GM12878 (cell line): ENCODE measurements around the gene ANKRD13D. TPM values are rescaled to one million over a fixed set of nuclear protein-coding genes. Genes with fewer than 3 reads are reported as not detected.
A peak's percentile ranks its signal among the peaks of the same experiment; 100 is the strongest.

Experiments
- ATAC-seq: fragments of 200-7000 bp; cut with Tn5 transposase; 3 replicates; pipeline ENCODE4 v1.9.1; 2020; ENCODE audit warnings: mild to moderate bottlenecking, moderate library complexity
- BruUV-seq: library from RNA; stranded (reverse); fragments of 400-500 nt; replicated peaks from 2 replicates; lab custom pipeline; 2021; lab: Mats Ljungman, UMichigan
- CTCF ChIA-PET: fragments of 300-600 bp; sonication (Branson Sonifier 250); formaldehyde crosslinking; extraction: SDS; loops from one replicate; lab custom pipeline; 2021; ENCODE audit warnings: inconsistent platforms; lab: Yijun Ruan, JAX
- POLR2A ChIA-PET: fragments of 350-600 bp; formaldehyde crosslinking; extraction: SDS; loops from one replicate; lab custom pipeline; 2021; ENCODE audit warnings: inconsistent platforms; lab: Charles Lee
- RAD21 ChIA-PET: fragments of 300-600 bp; sonication (Branson Sonifier 250); formaldehyde crosslinking; loops from one replicate; lab custom pipeline; 2023; ENCODE audit warnings: antibody characterized with exemption; ENCODE audit not compliant: unreplicated experiment; lab: Charles Lee
- SMC1A ChIA-PET: fragments of 300-600 bp; sonication (Branson Sonifier 250); formaldehyde crosslinking; loops from one replicate; lab custom pipeline; 2023; ENCODE audit not compliant: unreplicated experiment, uncharacterized antibody; lab: Charles Lee
- DNase-seq: peaks from one replicate; pipeline ENCODE4 v3.0.0-alpha.2; 2011; ENCODE audit warnings: low read depth, low spot score
- FAIRE-seq: peaks from 3 replicates; lab custom pipeline; 2011; peaks lifted over from hg19 to GRCh38; lab: Jason Lieb, UNC
- H2AFZ ChIP-seq: 2 replicates; pipeline ENCODE4 v1.6.0; 2011; ENCODE audit warnings: low read depth, low read length, control low read depth; ENCODE audit not compliant: control insufficient read depth
- H3K27ac ChIP-seq: 2 replicates; pipeline ENCODE4 v1.5.1; 2011; ENCODE audit warnings: control low read depth; ENCODE audit not compliant: control insufficient read depth, insufficient read depth
- H3K27me3 ChIP-seq, 2 experiments: replicated peaks in 1 of 2; 2 replicates each; pipeline versions ENCODE4 v1.6.0 to v1.6.1; 2011; ENCODE audit warnings: low read length in 1 of 2; ENCODE audit not compliant: control insufficient read depth in 2 of 2, insufficient read depth in 2 of 2
- H3K36me3 ChIP-seq, 2 experiments: 2 replicates each; pipeline ENCODE4 v1.5.1; 2011; ENCODE audit warnings: low read length in 1 of 2; ENCODE audit not compliant: control insufficient read depth in 2 of 2, insufficient read depth in 2 of 2
- H3K4me1 ChIP-seq: 2 replicates; pipeline ENCODE4 v1.6.1; 2011; ENCODE audit warnings: mild to moderate bottlenecking, low read length, moderate library complexity, mixed read lengths; ENCODE audit not compliant: control insufficient read depth, insufficient read depth
- H3K4me2 ChIP-seq: 2 replicates; pipeline ENCODE4 v1.6.0; 2011; ENCODE audit warnings: control low read depth; ENCODE audit not compliant: control insufficient read depth, insufficient read depth
- H3K4me3 ChIP-seq: fragments of 200-600 bp; sonication (generic); 2 replicates; pipeline ENCODE4 v1.5.1; 2016
- H3K79me2 ChIP-seq: 2 replicates; pipeline ENCODE4 v1.6.0; 2011; ENCODE audit warnings: low read length; ENCODE audit not compliant: control insufficient read depth, insufficient read depth
- H3K9ac ChIP-seq: 2 replicates; pipeline ENCODE4 v1.8.0; 2011; ENCODE audit warnings: low read length, control low read depth, mixed read lengths; ENCODE audit not compliant: control insufficient read depth, insufficient read depth
- H3K9me3 ChIP-seq: replicated peaks from 3 replicates; pipeline ENCODE4 v1.5.1; 2011; ENCODE audit warnings: mild to moderate bottlenecking, low read length; ENCODE audit not compliant: control insufficient read depth, insufficient read depth
- H4K20me1 ChIP-seq: 2 replicates; pipeline ENCODE4 v1.6.0; 2011; ENCODE audit not compliant: control insufficient read depth, insufficient read depth
- FOXK2 ChIP-seq: fragments of 450-650 bp; IDR thresholded peaks from 2 replicates; pipeline ENCODE4 v1.6.1; 2017; ENCODE audit warnings: mild to moderate bottlenecking, moderate library complexity
- POLR2A ChIP-seq: IDR thresholded peaks from 2 replicates; pipeline ENCODE4 v1.6.1; 2011; ENCODE audit warnings: low read depth, mild to moderate bottlenecking, low read length
- RAD51 ChIP-seq: fragments of 450-650 bp; IDR thresholded peaks from 2 replicates; pipeline ENCODE4 v1.6.1; 2016; ENCODE audit warnings: moderate library complexity, mild to moderate bottlenecking, inconsistent platforms
- ZBTB33 ChIP-seq: fragments of 450-650 bp; IDR thresholded peaks from 2 replicates; pipeline ENCODE4 v1.6.1; 2017; ENCODE audit warnings: mild to moderate bottlenecking
- WGBS: methylation state at CpG from one replicate; pipeline ENCODE4 v1.1.6; 2016; ENCODE audit warnings: low lambda C conversion rate; ENCODE audit not compliant: insufficient replicate concordance, insufficient coverage; ENCODE audit errors: missing lambda C conversion rate; 5-methylcytosine and 5-hydroxymethylcytosine counted together
- in situ Hi-C: fragments of 300-500 bp; cut with MboI; formaldehyde crosslinking; loops from 9 replicates; pipeline ENCODE4 v1.14.3; 2018; ENCODE audit warnings: mixed read lengths
- intact Hi-C: fragments of 100-400 bp; cut with micrococcal nuclease; formaldehyde crosslinking; loops from one replicate; pipeline ENCODE4 v1.14.2; 2022; ENCODE audit not compliant: unreplicated experiment
- polyA plus RNA-seq, 11 experiments: library from polyadenylated mRNA; depleted of rRNA in 4 of 11; unstranded in 6 of 11; stranded (reverse) in 5 of 11; fragments of >200 nt; fragmentation: Nextera tagmentation in 4 of 11; fragmentation: Illumina TruSeq in 1 of 11; extraction: Ambion mirVana in 4 of 11; extraction: Trizol in 1 of 11; gene quantifications; 1 replicate in 1 of 11; 2 replicates in 10 of 11; pipeline versions ENCODE4 v1.2.1 to v1.2.3, GENCODE V29; 2011 to 2016; ENCODE audit warnings: inconsistent platforms in 2 of 11, missing spikeins in 2 of 11, low read depth in 1 of 11
- total RNA-seq, 4 experiments: library from RNA; depleted of rRNA in 3 of 4; stranded (reverse); fragments of >200 nt in 3 of 4; fragmentation: Illumina TruSeq in 1 of 4; extraction: Trizol in 1 of 4; gene quantifications; 2 replicates each; pipeline versions ENCODE4 v1.2.1 to v1.2.3, GENCODE V29; 2013 to 2021
- TF ChIP-seq, protein P1 (sequence below): IDR thresholded peaks from 2 replicates; pipeline ENCODE4 v1.6.1; 2012; ENCODE audit warnings: mild to moderate bottlenecking, low read depth, low read length

The ANKRD13D gene
- total and polyA plus RNA-seq, 10 of the 15 experiments (the other 5 are each of a cell fraction or from before 2014, with no cell fraction given) = 2.0 to 56.2 (median 21.4) TPM

- TF ChIP-seq FOXK2 (no peak), ZBTB33 (no peak), RAD51 (no peak)
Measured at GRCh38 chr11:67301951-67302516, 12.9 kb downstream of the ANKRD13D start (continued).

DNA sequence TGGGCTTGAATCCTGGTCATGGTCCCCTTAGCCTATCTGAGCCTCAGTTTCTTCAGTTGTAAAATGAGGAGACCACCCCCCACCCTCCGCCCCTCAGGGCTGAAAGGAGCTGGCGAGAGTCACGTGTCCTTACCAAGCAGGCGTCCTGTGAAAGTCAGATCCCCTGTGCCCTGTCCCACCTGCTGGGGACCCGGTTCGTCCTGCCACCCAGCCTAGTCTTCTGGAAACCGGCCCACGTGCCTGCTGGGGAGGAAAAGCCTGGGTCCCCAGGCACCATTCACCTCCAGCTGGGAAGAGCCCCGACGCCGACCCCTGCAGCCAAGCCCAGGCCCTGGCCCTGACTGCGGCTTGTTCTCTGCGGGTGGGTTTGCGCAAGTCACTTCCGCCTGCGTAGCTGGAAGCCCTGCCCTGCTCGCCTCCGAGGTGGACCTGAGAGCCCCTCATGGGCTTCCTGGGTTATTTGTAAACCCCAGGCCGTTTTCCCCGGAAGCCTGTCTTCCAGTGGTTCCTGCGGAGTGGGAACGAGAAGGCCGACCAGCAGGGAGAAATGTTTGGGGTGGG, 13.5 kb downstream of the ANKRD13D start:
- H2AFZ ChIP-seq = no peak overlapping the region

More for the DNA sequence above, 13.5 kb downstream of the ANKRD13D start:
- Histone ChIP-seq H3K4me1 (no peaks in the 10 kb centered on the region), H3K27ac (no peak overlapping the region), H3K27me3 (no peaks in the 10 kb centered on the region), H3K9ac (no peak overlapping the region), H4K20me1 (no peaks in the 10 kb centered on the region), H3K79me2 (no peaks in the 10 kb centered on the region), H3K4me3 (no peak overlapping the region), H3K36me3 (peaks cover 0 to 22% of the 10 kb centered on the region in 2 experiments; a peak in 2 of 4 replicates), H3K4me2 (no peak overlapping the region), H3K9me3 (no peaks in the 10 kb centered on the region)
- ChIA-PET POLR2A (interaction anchor here (0.6 kb wide), 1 partner anchor 11 kb away, joined by 7 read pairs; no protein-coding TSS in a partner anchor), RAD21 (no interaction called here), CTCF (interaction anchor here (0.6 to 1.2 kb wide), 3 partner anchors 14 to 220 kb away, joined by 3 to 8 read pairs (median 3); no protein-coding TSS in a partner anchor), SMC1A (no interaction called here)
- intact Hi-C loops (no loop called here), in situ Hi-C loops (no loop called here)
- 78% methylated on average over 20 of the region's 23 CpGs for WGBS
- DNase-seq (no peak), ATAC-seq (no peak), FAIRE-seq (no peak)
- BruUV-seq = no TSS peak
- TF ChIP-seq, protein P1, sequence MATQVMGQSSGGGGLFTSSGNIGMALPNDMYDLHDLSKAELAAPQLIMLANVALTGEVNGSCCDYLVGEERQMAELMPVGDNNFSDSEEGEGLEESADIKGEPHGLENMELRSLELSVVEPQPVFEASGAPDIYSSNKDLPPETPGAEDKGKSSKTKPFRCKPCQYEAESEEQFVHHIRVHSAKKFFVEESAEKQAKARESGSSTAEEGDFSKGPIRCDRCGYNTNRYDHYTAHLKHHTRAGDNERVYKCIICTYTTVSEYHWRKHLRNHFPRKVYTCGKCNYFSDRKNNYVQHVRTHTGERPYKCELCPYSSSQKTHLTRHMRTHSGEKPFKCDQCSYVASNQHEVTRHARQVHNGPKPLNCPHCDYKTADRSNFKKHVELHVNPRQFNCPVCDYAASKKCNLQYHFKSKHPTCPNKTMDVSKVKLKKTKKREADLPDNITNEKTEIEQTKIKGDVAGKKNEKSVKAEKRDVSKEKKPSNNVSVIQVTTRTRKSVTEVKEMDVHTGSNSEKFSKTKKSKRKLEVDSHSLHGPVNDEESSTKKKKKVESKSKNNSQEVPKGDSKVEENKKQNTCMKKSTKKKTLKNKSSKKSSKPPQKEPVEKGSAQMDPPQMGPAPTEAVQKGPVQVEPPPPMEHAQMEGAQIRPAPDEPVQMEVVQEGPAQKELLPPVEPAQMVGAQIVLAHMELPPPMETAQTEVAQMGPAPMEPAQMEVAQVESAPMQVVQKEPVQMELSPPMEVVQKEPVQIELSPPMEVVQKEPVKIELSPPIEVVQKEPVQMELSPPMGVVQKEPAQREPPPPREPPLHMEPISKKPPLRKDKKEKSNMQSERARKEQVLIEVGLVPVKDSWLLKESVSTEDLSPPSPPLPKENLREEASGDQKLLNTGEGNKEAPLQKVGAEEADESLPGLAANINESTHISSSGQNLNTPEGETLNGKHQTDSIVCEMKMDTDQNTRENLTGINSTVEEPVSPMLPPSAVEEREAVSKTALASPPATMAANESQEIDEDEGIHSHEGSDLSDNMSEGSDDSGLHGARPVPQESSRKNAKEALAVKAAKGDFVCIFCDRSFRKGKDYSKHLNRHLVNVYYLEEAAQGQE = no peak
- peak; percentile 55 for TF ChIP-seq POLR2A
